ENCODE data around the gene ACAD8. TPM values are rescaled to one million over a fixed set of nuclear protein-coding genes. Genes with fewer than 3 reads are reported as not detected.

The ACAD8 gene
- total RNA-seq, 4 donors from 2014 or later = 18.3 to 41.3 (median 29.8) TPM

- TF ChIP-seq CTCF (IDR thresholded peaks at IDR 0.05; ENCODE audit: low read depth) = no peak
Observed at GRCh38 chr11:134242376-134242775, 11.0 kb upstream of the ACAD8 start.

- no peak for TF ChIP-seq CTCF (IDR thresholded peaks at IDR 0.05; ENCODE audit: low read depth)
Observed at GRCh38 chr11:134243913-134244312, 9.5 kb upstream of the ACAD8 start.

- TF ChIP-seq CTCF (IDR thresholded peaks at IDR 0.05; ENCODE audit: low read depth) = no peak
Observed at GRCh38 chr11:134244593-134244992, 8.8 kb upstream of the ACAD8 start.

GRCh38 chr11:134245434-134245833 lies 7.9 kb upstream of the ACAD8 start:
- no peak for TF ChIP-seq CTCF (IDR thresholded peaks at IDR 0.05; ENCODE audit: low read depth)

- TF ChIP-seq CTCF (IDR thresholded peaks at IDR 0.05; ENCODE audit: low read depth) = no peak
Observed at GRCh38 chr11:134246100-134246499, 7.3 kb upstream of the ACAD8 start.

- no peak for TF ChIP-seq CTCF (IDR thresholded peaks at IDR 0.05; ENCODE audit: low read depth)
Observed at GRCh38 chr11:134246678-134247077, 6.7 kb upstream of the ACAD8 start.

GRCh38 chr11:134248910-134249480 lies 4.4 kb upstream of the ACAD8 start:
- no peak for TF ChIP-seq CTCF (IDR thresholded peaks at IDR 0.05; ENCODE audit: low read depth)
